Measurements from ENCODE around the gene GALNS. TPM values are rescaled to one million over a fixed set of nuclear protein-coding genes. Genes with fewer than 3 reads are reported as not detected.

The GALNS gene
- total RNA-seq, 1 donor from 2014 or later: 18.3 TPM

GRCh38 chr16:88883117-88883895, 26.6 kb upstream of the GALNS start:
- no peak overlapping the region for H3K4me3 ChIP-seq (ENCODE audit: low read depth, low read length)
- no peak for DNase-seq (ENCODE audit: low read depth)
- TF ChIP-seq CTCF (conservative IDR thresholded peaks at IDR 0.05; ENCODE audit: low read depth, low read length): no peak

DNA sequence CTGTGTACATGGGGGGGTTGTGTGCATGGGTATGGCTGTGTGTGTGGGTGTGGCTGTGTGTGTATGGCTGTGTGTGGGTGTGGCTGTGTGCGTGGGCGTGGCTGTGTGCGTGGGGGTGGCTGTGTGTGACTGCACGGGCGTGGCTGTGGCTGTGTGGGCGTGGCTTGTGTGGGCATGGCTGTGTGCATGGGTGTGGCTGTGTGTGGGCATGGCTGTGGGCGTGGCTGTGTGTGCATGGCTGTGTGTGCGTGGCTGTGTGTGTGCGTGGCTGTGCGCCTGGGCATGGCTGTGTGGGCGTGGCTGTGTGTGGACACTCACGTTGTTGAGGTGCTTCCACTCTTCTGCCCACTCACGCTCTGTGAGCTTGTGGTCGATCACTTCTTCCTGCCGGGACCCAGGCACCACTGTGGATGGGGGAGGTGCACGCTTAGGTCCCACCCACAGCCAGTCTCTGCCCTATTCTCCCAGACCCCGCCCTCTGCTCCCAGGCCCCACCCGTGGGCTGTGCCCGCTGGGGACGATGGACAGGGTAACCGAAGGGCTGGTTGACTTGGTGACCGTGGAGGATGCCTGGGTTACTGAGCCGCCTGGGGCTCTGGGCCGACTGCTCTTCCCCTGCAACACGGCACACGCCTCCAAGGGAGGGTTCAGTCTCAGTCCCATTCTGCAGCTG, 25.7 kb upstream of the GALNS start:
- no peak for DNase-seq (ENCODE audit: low read depth)
- TF ChIP-seq CTCF (conservative IDR thresholded peaks at IDR 0.05; ENCODE audit: low read depth, low read length): no peak
- H3K4me3 ChIP-seq (ENCODE audit: low read depth, low read length): no peak overlapping the region

- H3K4me3 ChIP-seq (ENCODE audit: low read depth, low read length): no peak overlapping the region
- DNase-seq (ENCODE audit: low read depth): no peak
- TF ChIP-seq CTCF (conservative IDR thresholded peaks at IDR 0.05; ENCODE audit: low read depth, low read length): no peak
Observed at GRCh38 chr16:88881675-88882357, 25.1 kb upstream of the GALNS start.

GRCh38 chr16:88881007-88881615, 24.4 kb upstream of the GALNS start:
- H3K4me3 ChIP-seq (ENCODE audit: low read depth, low read length): no peak overlapping the region
- DNase-seq (ENCODE audit: low read depth): no peak
- no peak for TF ChIP-seq CTCF (conservative IDR thresholded peaks at IDR 0.05; ENCODE audit: low read depth, low read length)

- no peak for TF ChIP-seq CTCF (conservative IDR thresholded peaks at IDR 0.05; ENCODE audit: low read depth, low read length)
- no peak for DNase-seq (ENCODE audit: low read depth)
- H3K4me3 ChIP-seq (ENCODE audit: low read depth, low read length): no peak overlapping the region
Observed at GRCh38 chr16:88880226-88881006, 23.7 kb upstream of the GALNS start.

- H3K4me3 ChIP-seq (ENCODE audit: low read depth, low read length): no peak overlapping the region
- no peak for DNase-seq (ENCODE audit: low read depth)
- no peak for TF ChIP-seq CTCF (conservative IDR thresholded peaks at IDR 0.05; ENCODE audit: low read depth, low read length)
Observed at GRCh38 chr16:88879788-88880055, 23.0 kb upstream of the GALNS start.

Measured in epithelial cell of proximal tubule (primary cell).